IMR-90 (cell line): ENCODE data around the gene CDK5RAP2. TPM values are rescaled to one million over a fixed set of nuclear protein-coding genes. Genes with fewer than 3 reads are reported as not detected.
"Not testable (repeated sequence)": the region's sequence is repeated elsewhere in the genome, so short reads cannot be mapped to it uniquely, and the experiment has no call there.

ENCODE experiments used
- ATAC-seq: fragments of 200-7000 bp; cut with Tn5 transposase; 2 replicates; pipeline ENCODE4 v1.9.1; 2020; ENCODE audit warnings: low read depth, mild to moderate bottlenecking, moderate library complexity
- BruUV-seq: library from RNA; stranded (reverse); fragments of 400-500 nt; replicated peaks from 2 replicates; lab custom pipeline; 2021; lab: Mats Ljungman, UMichigan
- CTCF ChIA-PET: fragments of 300-600 bp; formaldehyde crosslinking; extraction: SDS; loops from one replicate; lab custom pipeline; 2021; ENCODE audit warnings: antibody characterized with exemption; lab: Yijun Ruan, JAX
- POLR2A ChIA-PET: fragments of 300-600 bp; sonication (Branson Sonifier 250); formaldehyde crosslinking; loops from one replicate; lab custom pipeline; 2022; ENCODE audit warnings: antibody characterized with exemption; ENCODE audit not compliant: unreplicated experiment; lab: Charles Lee
- DNase-seq: peaks from one replicate; pipeline ENCODE4 v3.0.0; 2013
- H2AFZ ChIP-seq: replicated peaks from 2 replicates; pipeline ENCODE3; 2013; ENCODE audit warnings: low read length, mild to moderate bottlenecking; ENCODE audit not compliant: poor library complexity
- H2AK5ac ChIP-seq: 2 replicates; pipeline ENCODE4 v1.6.1; 2013; ENCODE audit warnings: low read depth, low read length, inconsistent platforms
- H2AK9ac ChIP-seq: replicated peaks from 2 replicates; pipeline ENCODE3; 2013; ENCODE audit warnings: mild to moderate bottlenecking, low read depth, low read length, moderate library complexity; ENCODE audit not compliant: poor library complexity
- H2BK120ac ChIP-seq: 2 replicates; pipeline ENCODE4 v1.6.1; 2013; ENCODE audit warnings: low read depth, low read length, inconsistent platforms
- H2BK15ac ChIP-seq: 3 replicates; pipeline ENCODE4 v1.6.1; 2013; ENCODE audit warnings: low read depth, low read length, inconsistent platforms
- H2BK20ac ChIP-seq: 2 replicates; pipeline ENCODE4 v1.6.1; 2013; ENCODE audit warnings: low read depth, mild to moderate bottlenecking, inconsistent platforms, low read length, moderate library complexity
- H2BK5ac ChIP-seq: 2 replicates; pipeline ENCODE4 v1.6.1; 2013; ENCODE audit warnings: mild to moderate bottlenecking, low read depth, low read length, inconsistent platforms; ENCODE audit not compliant: poor library complexity, severe bottlenecking
- H3K14ac ChIP-seq: replicated peaks from 2 replicates; pipeline ENCODE4 v1.6.1; 2013; ENCODE audit warnings: low read depth, low read length, inconsistent platforms
- H3K18ac ChIP-seq: 2 replicates; pipeline ENCODE4 v1.6.1; 2013; ENCODE audit warnings: low read depth, low read length, control low read depth
- H3K23ac ChIP-seq: 2 replicates; pipeline ENCODE4 v1.6.1; 2013; ENCODE audit warnings: low read depth, low read length, inconsistent platforms
- H3K27ac ChIP-seq: 2 replicates; pipeline ENCODE4 v1.5.1; 2013; ENCODE audit warnings: mild to moderate bottlenecking, control low read depth, low read length; ENCODE audit not compliant: insufficient read depth
- H3K27me3 ChIP-seq: 2 replicates; pipeline ENCODE4 v1.6.1; 2013; ENCODE audit warnings: low read length; ENCODE audit not compliant: control insufficient read depth, insufficient read depth
- H3K36me3 ChIP-seq: 2 replicates; pipeline ENCODE4 v1.6.1; 2013; ENCODE audit warnings: low read length, mixed read lengths; ENCODE audit not compliant: control insufficient read depth, insufficient read depth
- H3K4ac ChIP-seq: 2 replicates; pipeline ENCODE4 v1.6.1; 2013; ENCODE audit warnings: low read depth, low read length, inconsistent platforms
- H3K4me1 ChIP-seq: 2 replicates; pipeline ENCODE4 v1.6.1; 2013; ENCODE audit warnings: low read length, mixed read lengths; ENCODE audit not compliant: control insufficient read depth, insufficient read depth
- H3K4me2 ChIP-seq: 2 replicates; pipeline ENCODE4 v1.6.1; 2013; ENCODE audit warnings: low read depth, mild to moderate bottlenecking, control low read depth, low read length, moderate library complexity
- H3K4me3 ChIP-seq: 2 replicates; pipeline ENCODE4 v1.5.1; 2013; ENCODE audit warnings: low read depth, mild to moderate bottlenecking, control low read depth, low read length, moderate library complexity; ENCODE audit not compliant: insufficient read depth
- H3K56ac ChIP-seq: 2 replicates; pipeline ENCODE4 v1.6.1; 2013; ENCODE audit warnings: low read length, inconsistent platforms; ENCODE audit not compliant: insufficient read depth; ENCODE audit errors: extremely low read depth
- H3K79me1 ChIP-seq, 2 experiments: 2 replicates each; pipeline ENCODE4 v1.6.1; 2013; ENCODE audit warnings: low read length in 2 of 2, inconsistent platforms in 1 of 2, low read depth in 1 of 2
- H3K9ac ChIP-seq: 2 replicates; pipeline ENCODE4 v1.6.1; 2013; ENCODE audit warnings: low read depth, low read length, control low read depth
- H3K9me1 ChIP-seq: 2 replicates; pipeline ENCODE4 v1.6.1; 2013; ENCODE audit warnings: low read length, inconsistent platforms; ENCODE audit not compliant: insufficient read depth
- H3K9me3 ChIP-seq: 2 replicates; pipeline ENCODE4 v1.6.1; 2013; ENCODE audit warnings: low read length; ENCODE audit not compliant: control insufficient read depth, insufficient read depth
- H4K20me1 ChIP-seq: 2 replicates; pipeline ENCODE4 v1.6.1; 2013; ENCODE audit warnings: low read length, inconsistent platforms; ENCODE audit not compliant: insufficient read depth
- H4K5ac ChIP-seq: 2 replicates; pipeline ENCODE4 v1.6.1; 2013; ENCODE audit warnings: mild to moderate bottlenecking, low read depth, low read length, control low read depth
- H4K8ac ChIP-seq, 2 experiments: 2 replicates each; pipeline ENCODE4 v1.6.1; 2013; ENCODE audit warnings: low read depth in 2 of 2, low read length in 2 of 2, control low read depth in 1 of 2, inconsistent platforms in 1 of 2
- H4K91ac ChIP-seq: 2 replicates; pipeline ENCODE4 v1.6.1; 2013; ENCODE audit warnings: low read depth, low read length, inconsistent platforms; ENCODE audit not compliant: insufficient read depth
- WGBS, 2 experiments: methylation state at CpG; one replicate each; pipeline versions ENCODE4 v1.1.5 to v1.1.7; 2013; ENCODE audit warnings: missing lambda C conversion rate in 2 of 2; ENCODE audit not compliant: insufficient read length in 1 of 2; ENCODE audit errors: extremely low coverage in 2 of 2; 5-methylcytosine and 5-hydroxymethylcytosine counted together
- dilution Hi-C: fragments of 300-500 bp; cut with HindIII; formaldehyde crosslinking; loops from one replicate; pipeline ENCODE4 v1.14.3; 2018; ENCODE audit warnings: low sequenced_read_pairs; ENCODE audit not compliant: unreplicated experiment
- in situ Hi-C: fragments of 300-500 bp; cut with MboI; formaldehyde crosslinking; loops from 3 replicates; pipeline ENCODE4 v1.14.3; 2019; ENCODE audit warnings: low sequenced_read_pairs, inconsistent platforms, mixed read lengths
- intact Hi-C: fragments of 100-400 bp; cut with micrococcal nuclease; formaldehyde crosslinking; loops from 2 replicates; pipeline ENCODE4 v1.10.0; 2022
- polyA plus RNA-seq, 3 experiments: library from polyadenylated mRNA; depleted of rRNA; stranded (reverse); fragments of >200 nt; gene quantifications; 2 replicates each; pipeline ENCODE4 v1.2.3, GENCODE V29; 2012; ENCODE audit warnings: low replicate concordance in 1 of 3
- total RNA-seq: library from RNA; depleted of rRNA; stranded (reverse); fragments of >200 nt; gene quantifications from 2 replicates; pipeline ENCODE4 v1.2.3, GENCODE V29; 2012

Gene CDK5RAP2
- total and polyA plus RNA-seq, 2 of the 4 experiments (the other 2 are of a cell fraction): 29.5 to 31.7 TPM

GRCh38 chr9:120496438-120496837 lies 83.5 kb downstream of the CDK5RAP2 start:
- H2AK5ac ChIP-seq, H3K9me1 ChIP-seq, H4K8ac ChIP-seq, H3K9ac ChIP-seq, H3K4me1 ChIP-seq, ATAC-seq, H3K9me3 ChIP-seq, H3K56ac ChIP-seq, DNase-seq, H3K36me3 ChIP-seq, H3K27ac ChIP-seq, H3K4me3 ChIP-seq, H2BK5ac ChIP-seq, H3K14ac ChIP-seq, H4K20me1 ChIP-seq, H3K79me1 ChIP-seq, H2AFZ ChIP-seq, CTCF ChIA-PET, H2AK9ac ChIP-seq, H3K27me3 ChIP-seq, H2BK15ac ChIP-seq, H2BK120ac ChIP-seq, dilution Hi-C loops, BruUV-seq, POLR2A ChIA-PET, H2BK20ac ChIP-seq, H4K91ac ChIP-seq, H3K4ac ChIP-seq, H3K23ac ChIP-seq, H4K5ac ChIP-seq, in situ Hi-C loops, H3K4me2 ChIP-seq, intact Hi-C loops, H3K18ac ChIP-seq: not testable (repeated sequence)
- no CpG with 5 or more reads among the region's 37 CpGs for WGBS, 2 experiments
